DMS153 treated with DMSO at 0.1 percent for 48 hours (cell line): ENCODE data around the gene DSG3.

Source experiments
- DNase-seq: peaks from one replicate; lab custom pipeline; 2025; ENCODE audit not compliant: unreplicated experiment; lab: John Stamatoyannopoulos, UW

The DSG3 gene

DNA sequence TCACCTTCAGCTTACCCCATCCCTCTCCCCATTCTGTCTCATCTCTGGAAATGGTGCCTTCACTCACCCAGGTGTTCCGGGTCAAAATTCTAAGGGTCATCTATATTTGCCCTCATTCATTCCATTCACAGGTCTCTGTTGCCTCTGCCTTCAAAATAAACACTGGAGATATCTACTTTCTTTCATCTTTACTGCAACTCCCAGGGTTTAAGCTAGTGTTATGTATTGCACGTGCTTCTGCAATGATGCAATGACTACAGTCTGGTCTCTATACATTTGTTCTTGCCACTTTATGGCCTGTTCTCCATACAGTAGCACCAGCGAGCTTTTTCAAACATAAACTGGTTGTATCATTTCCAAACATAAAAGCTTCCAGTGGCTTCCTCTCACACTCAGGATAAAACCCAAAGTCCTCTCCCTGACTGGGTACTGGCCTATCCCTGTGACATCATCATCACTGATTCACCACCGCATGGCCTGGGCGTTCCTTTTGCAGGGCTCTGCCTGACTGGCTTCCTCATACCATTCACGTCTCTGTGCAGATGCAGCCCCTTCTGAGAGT is 64.7 kb downstream of the DSG3 start:
- no peak for DNase-seq

DNA sequence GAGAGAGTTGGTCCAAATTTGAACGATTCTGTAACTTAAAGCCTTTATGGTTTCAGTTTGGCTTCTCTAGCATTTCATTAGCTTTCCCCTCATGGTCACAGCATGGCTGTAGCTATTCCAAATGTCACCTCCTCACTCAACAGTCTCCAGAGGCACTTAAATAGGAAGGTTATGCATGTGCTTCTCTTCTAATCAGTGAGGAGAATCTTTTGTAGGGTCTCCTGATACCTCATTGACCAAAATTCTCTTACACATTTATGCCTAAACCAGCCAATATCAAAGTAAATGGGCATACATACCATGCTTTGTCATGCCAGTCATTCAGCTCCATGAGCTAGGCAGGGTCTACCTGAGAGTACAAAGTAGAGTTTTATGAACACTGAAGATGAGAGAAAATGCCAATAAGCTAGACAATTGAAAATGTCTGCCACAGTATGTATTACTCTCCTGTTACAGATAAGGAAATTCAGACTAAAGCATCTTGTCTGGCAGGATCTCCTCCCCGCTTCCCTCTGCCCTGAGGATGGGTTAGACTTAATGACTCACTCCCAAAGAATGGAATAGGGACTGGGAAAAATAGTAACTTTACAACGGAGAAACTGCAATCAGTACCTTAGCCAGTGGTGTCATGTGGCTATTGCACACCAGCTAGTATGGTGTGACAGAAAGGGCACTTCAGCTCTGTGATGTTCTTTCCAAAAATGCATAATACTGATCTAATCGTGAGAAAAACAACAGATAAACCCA is 65.8 kb downstream of the DSG3 start:
- DNase-seq: no peak

DNA sequence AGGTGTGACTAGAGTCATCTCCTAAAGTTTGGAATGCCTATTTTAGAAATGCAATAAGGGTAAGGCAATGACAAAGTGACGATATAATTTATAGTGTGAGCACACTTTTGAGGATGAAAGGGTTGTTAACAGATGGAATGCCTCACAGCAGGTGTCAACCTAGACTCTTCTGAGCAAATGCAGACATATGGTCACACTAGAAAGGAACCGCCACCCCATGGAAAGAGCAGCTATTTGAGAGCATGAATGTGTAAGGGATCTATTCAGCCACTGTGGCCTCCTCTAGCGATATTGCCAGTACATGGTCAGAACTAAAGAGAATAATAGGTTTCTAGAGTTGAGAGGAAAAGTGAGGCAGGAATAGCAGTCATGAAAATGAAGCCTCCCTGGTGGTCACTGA is 68.9 kb downstream of the DSG3 start:
- DNase-seq: no peak

DNA sequence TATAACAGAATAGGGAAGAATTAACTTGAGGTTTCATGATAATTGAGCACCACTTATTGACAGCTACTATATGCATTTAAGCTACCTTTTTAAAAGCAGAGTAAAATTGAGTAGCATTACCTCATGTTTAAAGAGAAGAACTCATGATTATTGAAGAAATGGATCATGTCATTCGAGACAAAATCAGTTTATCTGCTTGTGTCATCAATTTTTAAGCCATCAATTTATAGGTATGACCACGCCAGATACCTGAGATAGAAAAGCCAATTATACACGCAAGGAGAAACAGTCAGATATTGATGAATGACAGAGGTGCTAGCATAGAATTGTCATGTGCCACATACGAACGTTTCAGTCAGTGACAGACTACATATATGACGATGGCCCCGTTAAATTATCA is 78.8 kb downstream of the DSG3 start:
- no peak for DNase-seq
